Gastrocnemius medialis (tissue), 4 donors: Measurements from ENCODE around the gene UCK1.

Experiments used
- CTCF ChIP-seq, 5 experiments: fragments of 450-650 bp in 3 of 5; fragments of 200-600 bp in 2 of 5; sonication (generic) in 2 of 5; IDR thresholded peaks in 4 of 5; conservative IDR thresholded peaks in 1 of 5; 1 replicate in 4 of 5; 2 replicates in 1 of 5; pipeline ENCODE4 v1.5.1; 2016 to 2019; ENCODE audit warnings: antibody characterized with exemption in 5 of 5, mild to moderate bottlenecking in 3 of 5, moderate library complexity in 3 of 5
- POLR2A ChIP-seq, 2 donors: fragments of 450-650 bp; IDR thresholded peaks; one replicate each; pipeline ENCODE4 v1.6.1; 2017; ENCODE audit warnings: antibody characterized with exemption in 2 of 2, mild to moderate bottlenecking in 2 of 2, moderate library complexity in 2 of 2

DNA sequence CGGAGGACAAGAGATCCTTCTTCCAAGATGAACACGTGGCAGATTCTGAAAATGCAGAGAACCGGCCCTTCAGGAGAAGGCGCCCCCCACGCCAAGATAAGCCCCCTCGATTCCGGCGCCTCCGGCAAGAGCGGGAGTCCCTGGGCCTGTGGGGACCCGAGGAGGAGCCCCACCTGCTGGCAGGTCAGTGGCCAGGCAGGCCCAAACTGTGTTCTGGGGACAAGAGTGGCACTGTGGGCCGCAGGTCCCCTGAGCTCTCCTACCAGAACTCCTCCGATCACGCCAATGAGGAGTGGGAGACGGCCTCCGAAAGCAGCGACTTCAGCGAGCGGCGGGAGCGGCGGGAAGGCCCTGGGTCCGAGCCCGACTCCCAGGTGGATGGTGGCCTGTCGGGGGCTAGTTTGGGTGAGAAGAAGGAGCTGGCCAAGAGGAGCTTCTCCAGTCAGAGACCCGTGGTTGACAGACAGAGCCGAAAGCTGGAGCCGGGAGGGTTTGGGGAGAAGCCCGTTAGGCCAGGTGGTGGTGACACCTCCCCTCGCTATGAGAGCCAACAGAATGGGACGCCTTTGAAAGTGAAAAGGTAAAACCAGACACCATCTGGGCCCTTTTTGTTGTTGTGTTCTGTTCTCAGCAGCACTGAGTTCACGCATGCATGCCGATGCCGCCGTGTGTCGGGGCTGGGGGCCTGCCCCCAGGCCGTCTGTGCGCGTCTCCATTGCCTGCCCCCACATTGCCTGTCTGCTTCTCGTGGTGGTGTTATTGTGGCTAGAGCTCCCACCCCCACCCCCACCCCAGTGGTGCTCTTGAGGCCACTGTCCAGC, 54.9 kb downstream of the UCK1 start:
- peak; percentile 13 to 65 (median 39) for TF ChIP-seq CTCF (IDR thresholded peaks at IDR 0.05 in 4 of 5, conservative IDR thresholded peaks at IDR 0.05 in 1 of 5)
- peak in 1 of 2 donors; percentile 44 for TF ChIP-seq POLR2A (IDR thresholded peaks at IDR 0.05)
